ENCODE results near the gene WWTR1. TPM values are rescaled to one million over a fixed set of nuclear protein-coding genes. Genes with fewer than 3 reads are reported as not detected.

The WWTR1 gene
- total RNA-seq, 2 experiments from 2014 or later: 0.40 to 0.63 TPM

DNA sequence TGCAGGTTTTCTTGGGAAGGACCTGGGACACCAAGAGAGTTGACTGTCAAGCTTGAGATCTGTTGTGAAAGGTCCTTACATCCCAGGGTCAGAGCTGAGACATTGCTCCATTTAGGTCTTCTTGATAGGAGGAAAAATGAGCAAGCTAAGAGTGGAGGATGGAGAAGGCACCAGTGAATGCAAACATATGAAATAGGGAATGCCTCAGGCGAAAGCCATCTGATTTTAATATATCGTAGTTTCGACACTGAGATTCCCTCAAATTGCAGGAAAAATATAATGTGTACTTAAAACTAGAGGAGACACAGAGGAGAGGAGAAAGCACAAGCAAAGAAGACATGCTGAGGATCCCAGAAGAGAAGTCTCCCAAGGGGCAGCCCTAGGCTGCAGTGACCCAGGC lies 97.8 kb downstream of the WWTR1 start:
- H3K4me1 Mint-ChIP-seq (ENCODE audit: low read depth): no peaks in the 10 kb centered on the region
- H3K27ac Mint-ChIP-seq: no peak overlapping the region
- H3K27me3 Mint-ChIP-seq: peaks cover 4% of the 10 kb centered on the region
- DNase-seq (no peak), ATAC-seq (no peak)
- no peaks in the 10 kb centered on the region for H3K9me3 Mint-ChIP-seq
- no peak overlapping the region for H3K4me3 Mint-ChIP-seq
- TF ChIP-seq, protein P1, sequence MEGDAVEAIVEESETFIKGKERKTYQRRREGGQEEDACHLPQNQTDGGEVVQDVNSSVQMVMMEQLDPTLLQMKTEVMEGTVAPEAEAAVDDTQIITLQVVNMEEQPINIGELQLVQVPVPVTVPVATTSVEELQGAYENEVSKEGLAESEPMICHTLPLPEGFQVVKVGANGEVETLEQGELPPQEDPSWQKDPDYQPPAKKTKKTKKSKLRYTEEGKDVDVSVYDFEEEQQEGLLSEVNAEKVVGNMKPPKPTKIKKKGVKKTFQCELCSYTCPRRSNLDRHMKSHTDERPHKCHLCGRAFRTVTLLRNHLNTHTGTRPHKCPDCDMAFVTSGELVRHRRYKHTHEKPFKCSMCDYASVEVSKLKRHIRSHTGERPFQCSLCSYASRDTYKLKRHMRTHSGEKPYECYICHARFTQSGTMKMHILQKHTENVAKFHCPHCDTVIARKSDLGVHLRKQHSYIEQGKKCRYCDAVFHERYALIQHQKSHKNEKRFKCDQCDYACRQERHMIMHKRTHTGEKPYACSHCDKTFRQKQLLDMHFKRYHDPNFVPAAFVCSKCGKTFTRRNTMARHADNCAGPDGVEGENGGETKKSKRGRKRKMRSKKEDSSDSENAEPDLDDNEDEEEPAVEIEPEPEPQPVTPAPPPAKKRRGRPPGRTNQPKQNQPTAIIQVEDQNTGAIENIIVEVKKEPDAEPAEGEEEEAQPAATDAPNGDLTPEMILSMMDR (IDR thresholded peaks at IDR 0.05): no peak
- no peaks in the 10 kb centered on the region for H3K36me3 Mint-ChIP-seq (ENCODE audit: low read depth)
- POLR2A ChIA-PET: no interaction called here
- CTCF ChIA-PET: interaction anchor here (1.1 kb wide), 1 partner anchor 9 kb away, joined by 4 read pairs; no protein-coding TSS in a partner anchor
- intact Hi-C loops (cut with micrococcal nuclease): loop anchor here (10.0 kb wide), 1 partner anchor 215 kb away; no protein-coding TSS in a partner anchor

DNA sequence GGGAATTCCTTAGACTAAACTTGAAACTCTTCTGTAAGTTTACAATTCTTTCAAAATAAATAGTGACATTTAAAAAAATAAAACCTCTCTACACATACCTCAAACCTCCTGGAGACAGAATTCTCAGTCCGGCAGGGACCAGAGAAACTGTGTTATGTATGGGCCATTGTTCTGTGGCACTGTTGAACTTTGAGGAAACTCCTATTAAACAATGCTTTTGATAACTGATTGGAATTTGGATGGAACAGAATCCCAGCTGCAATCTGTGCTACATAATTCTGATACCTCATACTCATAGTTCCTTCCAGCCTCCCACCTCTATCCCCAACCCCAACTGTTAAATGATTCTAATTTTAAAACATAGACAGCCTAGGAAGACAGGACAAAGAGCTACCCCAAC lies 98.3 kb downstream of the WWTR1 start:
- H3K36me3 Mint-ChIP-seq (ENCODE audit: low read depth): no peaks in the 10 kb centered on the region
- no peak overlapping the region for H3K4me3 Mint-ChIP-seq
- TF ChIP-seq, protein P1 (IDR thresholded peaks at IDR 0.05): no peak
- H3K27me3 Mint-ChIP-seq: peaks cover 4% of the 10 kb centered on the region
- intact Hi-C loops (cut with micrococcal nuclease): no loop called here
- no peak overlapping the region for H3K27ac Mint-ChIP-seq
- no peak for DNase-seq
- ChIA-PET POLR2A (no interaction called here), CTCF (interaction anchor here (1.1 kb wide), 1 partner anchor 9 kb away, joined by 4 read pairs; no protein-coding TSS in a partner anchor)
- H3K9me3 Mint-ChIP-seq: no peaks in the 10 kb centered on the region
- no peak for ATAC-seq
- no peaks in the 10 kb centered on the region for H3K4me1 Mint-ChIP-seq (ENCODE audit: low read depth)

DNA sequence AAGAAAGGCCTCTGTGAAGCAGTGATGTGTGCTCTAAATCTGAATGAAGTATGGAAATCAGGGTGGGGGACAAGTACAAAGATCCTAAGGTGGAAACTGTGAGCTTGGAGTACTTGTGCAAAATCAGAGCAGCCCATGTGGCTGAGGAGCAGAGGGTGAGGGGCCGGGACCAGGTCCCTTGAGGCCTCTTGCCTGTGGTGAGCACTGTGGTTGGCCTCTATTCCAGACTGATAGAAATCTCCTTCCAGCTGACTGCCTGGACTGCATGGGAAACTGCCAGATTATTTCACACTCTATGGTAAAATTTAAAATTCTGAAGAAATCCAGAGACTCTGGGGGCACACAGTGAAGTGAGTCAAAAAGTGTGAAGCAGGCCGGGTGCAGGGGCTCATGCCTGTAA lies 101.9 kb downstream of the WWTR1 start:
- no peaks in the 10 kb centered on the region for H3K36me3 Mint-ChIP-seq (ENCODE audit: low read depth)
- ChIA-PET CTCF (interaction anchor here (1.2 to 1.6 kb wide), 3 partner anchors 13 to 252 kb away, joined by 3 to 8 read pairs (median 4); partner anchors contain the start of gene COMMD2), POLR2A (no interaction called here)
- DNase-seq: no peak
- TF ChIP-seq, protein P1 (IDR thresholded peaks at IDR 0.05): no peak
- H3K4me3 Mint-ChIP-seq: no peak overlapping the region
- H3K27me3 Mint-ChIP-seq: peaks cover 6% of the 10 kb centered on the region
- no peaks in the 10 kb centered on the region for H3K9me3 Mint-ChIP-seq
- H3K27ac Mint-ChIP-seq: no peak overlapping the region
- intact Hi-C loops (cut with micrococcal nuclease): no loop called here
- ATAC-seq: no peak
- H3K4me1 Mint-ChIP-seq (ENCODE audit: low read depth): no peaks in the 10 kb centered on the region

- ATAC-seq: no peak
- H3K4me1 Mint-ChIP-seq (ENCODE audit: low read depth): no peaks in the 10 kb centered on the region
- no peaks in the 10 kb centered on the region for H3K9me3 Mint-ChIP-seq
- no peak overlapping the region for H3K4me3 Mint-ChIP-seq
- no peaks in the 10 kb centered on the region for H3K36me3 Mint-ChIP-seq (ENCODE audit: low read depth)
- no peak overlapping the region for H3K27ac Mint-ChIP-seq
- intact Hi-C loops (cut with micrococcal nuclease): no loop called here
- POLR2A ChIA-PET: no interaction called here
- TF ChIP-seq, protein P1 (IDR thresholded peaks at IDR 0.05): no peak
- peaks cover 6% of the 10 kb centered on the region for H3K27me3 Mint-ChIP-seq
- CTCF ChIA-PET: interaction anchor here (1.6 kb wide), 1 partner anchor 14 kb away, joined by 8 read pairs; no protein-coding TSS in a partner anchor
- no peak for DNase-seq
Measured at GRCh38 chr3:149554826-149555225, 103.0 kb downstream of the WWTR1 start.

DNA sequence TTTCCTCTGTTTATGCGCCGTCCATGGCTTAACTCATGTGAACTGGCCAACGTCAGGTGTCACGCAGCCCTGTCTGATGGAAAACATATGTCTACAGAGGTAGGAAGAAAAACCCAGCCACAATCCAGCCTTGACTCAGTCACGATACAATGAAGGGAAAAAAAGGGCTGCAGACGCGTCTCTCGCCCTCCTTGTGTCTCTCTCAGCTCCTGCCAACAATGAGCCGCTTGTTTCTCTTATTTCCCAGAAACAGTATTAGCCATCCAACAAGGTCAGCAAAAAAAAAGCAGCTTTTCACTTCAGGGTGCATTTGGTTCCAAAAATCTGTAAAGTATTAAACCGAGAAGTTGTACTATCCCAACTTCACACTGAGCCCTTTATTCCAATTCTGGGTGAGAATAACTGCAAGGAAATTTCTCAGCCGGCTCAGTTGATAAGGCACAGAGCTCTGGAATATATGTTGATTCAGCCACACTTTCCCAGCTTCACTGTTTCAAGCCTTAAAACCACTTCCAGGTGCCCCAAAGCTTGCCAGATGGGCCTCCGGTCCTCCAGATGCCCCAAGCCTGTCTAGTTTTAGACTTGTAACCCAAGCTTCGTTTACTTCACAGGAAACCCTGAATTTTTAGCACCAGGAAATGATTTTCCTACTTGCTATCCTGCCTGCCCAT lies 103.9 kb downstream of the WWTR1 start:
- Mint-ChIP-seq H3K4me1 (ENCODE audit: low read depth) (no peaks in the 10 kb centered on the region), H3K36me3 (ENCODE audit: low read depth) (no peaks in the 10 kb centered on the region), H3K27ac (no peak overlapping the region), H3K27me3 (peaks cover 7% of the 10 kb centered on the region), H3K9me3 (no peaks in the 10 kb centered on the region), H3K4me3 (no peak overlapping the region)
- DNase-seq: no peak
- CTCF ChIA-PET: interaction anchor here (0.7 to 1.1 kb wide), 3 partner anchors 12 to 221 kb away, joined by 3 to 4 read pairs (median 3); no protein-coding TSS in a partner anchor
- TF ChIP-seq, protein P1 (IDR thresholded peaks at IDR 0.05): no peak
- ATAC-seq: no peak
- POLR2A ChIA-PET: interaction anchor here (0.9 kb wide), 1 partner anchor 9 kb away, joined by 3 read pairs; no protein-coding TSS in a partner anchor
- intact Hi-C loops (cut with micrococcal nuclease): no loop called here

Data from activated CD8-positive, alpha-beta T cell treated with anti-CD3 and anti-CD28 coated beads for 36 hours (primary cell).